Breast epithelium (tissue), 3 donors: ENCODE measurements around the gene DVL1.

Experiments used
- CTCF ChIP-seq, 3 donors: fragments of 450-650 bp; IDR thresholded peaks; one replicate each; pipeline ENCODE4 v1.5.1; 2016 to 2017; ENCODE audit warnings: antibody characterized with exemption in 3 of 3, mild to moderate bottlenecking in 3 of 3, moderate library complexity in 3 of 3
- POLR2A ChIP-seq: fragments of 450-650 bp; IDR thresholded peaks from one replicate; pipeline ENCODE4 v1.6.1; 2016; ENCODE audit warnings: antibody characterized with exemption, mild to moderate bottlenecking, moderate library complexity

DNA sequence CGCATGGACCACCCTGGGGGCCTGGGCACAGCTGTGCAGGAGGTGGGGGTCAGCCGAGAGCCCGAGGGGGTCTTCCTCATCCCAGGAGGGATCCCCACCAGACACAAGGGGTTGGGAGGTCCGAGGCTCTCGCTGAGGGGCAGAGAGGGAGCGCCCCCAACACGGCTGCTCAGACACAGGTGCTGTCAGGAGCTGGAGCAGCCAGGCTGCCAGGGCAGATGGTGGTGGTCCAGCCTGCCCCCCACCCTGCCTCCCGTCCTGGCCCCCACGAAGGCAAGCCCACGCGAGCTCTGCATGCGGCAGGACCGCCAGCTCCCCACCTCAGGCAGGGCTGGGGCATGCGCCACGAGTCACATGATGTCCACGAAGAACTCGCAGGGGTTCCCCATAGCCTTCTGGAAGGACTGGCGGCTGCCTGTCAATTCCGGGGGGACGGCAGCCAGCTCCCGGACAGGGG lies 13.4 kb downstream of the DVL1 start:
- TF ChIP-seq POLR2A (no peak), CTCF (IDR thresholded peaks at IDR 0.05) (no peak)
